Osteoblast (primary cell): Measurements from ENCODE around the gene SEMG1. TPM values are rescaled to one million over a fixed set of nuclear protein-coding genes. Genes with fewer than 3 reads are reported as not detected.
A peak's percentile ranks its signal among the peaks of the same experiment; 100 is the strongest.

Experiments
- DNase-seq: peaks from one replicate; pipeline ENCODE4 v3.0.0; 2011; ENCODE audit warnings: low spot score, mixed read lengths; ENCODE audit not compliant: insufficient read length; ENCODE audit errors: missing footprints
- H2AFZ ChIP-seq: 2 replicates; pipeline ENCODE4 v1.6.0; 2011; ENCODE audit warnings: mild to moderate bottlenecking, low read length
- H3K27ac ChIP-seq: 2 replicates; pipeline ENCODE4 v1.5.1; 2011; ENCODE audit warnings: mild to moderate bottlenecking, low read depth, low read length, moderate library complexity
- H3K27me3 ChIP-seq: 2 replicates; pipeline ENCODE4 v1.6.0; 2012; ENCODE audit warnings: mild to moderate bottlenecking, control low read depth, inconsistent platforms, low read length, moderate library complexity; ENCODE audit not compliant: insufficient read depth
- H3K36me3 ChIP-seq: 2 replicates; pipeline ENCODE4 v1.5.1; 2011; ENCODE audit warnings: mild to moderate bottlenecking, low read length, control low read depth, moderate library complexity; ENCODE audit not compliant: insufficient read depth
- H3K4me1 ChIP-seq: 2 replicates; pipeline ENCODE4 v1.5.1; 2011; ENCODE audit warnings: mild to moderate bottlenecking, low read length, control low read depth, moderate library complexity; ENCODE audit not compliant: insufficient read depth
- H3K4me2 ChIP-seq: 2 replicates; pipeline ENCODE4 v1.6.0; 2011; ENCODE audit warnings: mild to moderate bottlenecking, low read length; ENCODE audit not compliant: insufficient read depth
- H3K4me3 ChIP-seq: fragments of 200-600 bp; sonication (generic); 3 replicates; pipeline ENCODE4 v1.5.1; 2012; ENCODE audit warnings: mild to moderate bottlenecking, low read length, inconsistent platforms; ENCODE audit not compliant: insufficient read depth
- H3K79me2 ChIP-seq: 2 replicates; pipeline ENCODE4 v1.6.0; 2012; ENCODE audit warnings: mild to moderate bottlenecking, low read length, control low read depth, inconsistent platforms; ENCODE audit not compliant: insufficient read depth
- H3K9me3 ChIP-seq: 2 replicates; pipeline ENCODE4 v1.5.1; 2011; ENCODE audit warnings: low read depth, low read length, control low read depth
- H4K20me1 ChIP-seq: 2 replicates; pipeline ENCODE4 v1.6.0; 2012; ENCODE audit warnings: mild to moderate bottlenecking, low read length, control low read depth; ENCODE audit not compliant: insufficient read depth
- total RNA-seq: library from RNA; depleted of rRNA; stranded (reverse); fragments of >200 nt; gene quantifications from 2 replicates; pipeline ENCODE4 v1.2.3, GENCODE V29; 2012
- TF ChIP-seq, protein P1 (sequence below): IDR thresholded peaks from 2 replicates; pipeline ENCODE4 v1.5.1; 2011; ENCODE audit warnings: mild to moderate bottlenecking, low read depth, low read length, moderate library complexity; ENCODE audit errors: extremely low read depth

The SEMG1 gene
- total RNA-seq, 1 donor = not detected

- no peaks in the 10 kb centered on the region for H3K79me2 ChIP-seq
- TF ChIP-seq, protein P1, sequence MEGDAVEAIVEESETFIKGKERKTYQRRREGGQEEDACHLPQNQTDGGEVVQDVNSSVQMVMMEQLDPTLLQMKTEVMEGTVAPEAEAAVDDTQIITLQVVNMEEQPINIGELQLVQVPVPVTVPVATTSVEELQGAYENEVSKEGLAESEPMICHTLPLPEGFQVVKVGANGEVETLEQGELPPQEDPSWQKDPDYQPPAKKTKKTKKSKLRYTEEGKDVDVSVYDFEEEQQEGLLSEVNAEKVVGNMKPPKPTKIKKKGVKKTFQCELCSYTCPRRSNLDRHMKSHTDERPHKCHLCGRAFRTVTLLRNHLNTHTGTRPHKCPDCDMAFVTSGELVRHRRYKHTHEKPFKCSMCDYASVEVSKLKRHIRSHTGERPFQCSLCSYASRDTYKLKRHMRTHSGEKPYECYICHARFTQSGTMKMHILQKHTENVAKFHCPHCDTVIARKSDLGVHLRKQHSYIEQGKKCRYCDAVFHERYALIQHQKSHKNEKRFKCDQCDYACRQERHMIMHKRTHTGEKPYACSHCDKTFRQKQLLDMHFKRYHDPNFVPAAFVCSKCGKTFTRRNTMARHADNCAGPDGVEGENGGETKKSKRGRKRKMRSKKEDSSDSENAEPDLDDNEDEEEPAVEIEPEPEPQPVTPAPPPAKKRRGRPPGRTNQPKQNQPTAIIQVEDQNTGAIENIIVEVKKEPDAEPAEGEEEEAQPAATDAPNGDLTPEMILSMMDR = no peak
- no peaks in the 10 kb centered on the region for H4K20me1 ChIP-seq
- H3K36me3 ChIP-seq = no peaks in the 10 kb centered on the region
- no peak within 1 kb of the TSS for H3K4me3 ChIP-seq
- H3K4me1 ChIP-seq = peaks cover 5% of the 10 kb centered on the region
- no peak within 1 kb of the TSS for H3K4me2 ChIP-seq
- H2AFZ ChIP-seq = peak within 1 kb of the TSS; percentile 31
- peaks cover 15% of the 10 kb centered on the region for H3K27me3 ChIP-seq
- H3K9me3 ChIP-seq = no peaks in the 10 kb centered on the region
- peak; percentile 30 for DNase-seq
- no peak within 1 kb of the TSS for H3K27ac ChIP-seq
Measured at GRCh38 chr20:45254383-45255262, 47.8 kb downstream of the SEMG1 start, which contains the start of gene SLPI. Gene SLPI, minus strand, starts transcription at chr20:45254564. Its CDS starts 21 bp downstream, at chr20:45254543.

DNA sequence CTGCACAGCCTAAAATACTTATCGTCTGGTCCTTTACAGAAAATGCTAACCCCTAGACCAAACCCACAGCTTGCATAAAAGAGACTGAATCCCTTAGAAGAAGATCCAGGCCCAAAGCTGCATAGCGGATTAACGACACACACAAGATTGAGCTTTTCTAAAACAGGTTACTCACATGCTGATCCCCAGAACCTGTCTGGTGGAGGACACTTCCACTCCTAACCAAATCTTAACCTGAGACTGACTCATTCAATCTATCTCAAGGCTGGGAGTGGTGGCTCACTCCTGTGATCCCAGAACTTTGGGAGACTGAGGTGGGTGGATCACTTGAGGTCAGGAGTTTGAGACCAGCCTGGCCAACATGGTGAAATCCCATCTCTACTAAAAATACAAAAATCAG lies 50.3 kb downstream of the SEMG1 start:
- no peak overlapping the region for H3K27ac ChIP-seq
- H2AFZ ChIP-seq = no peak overlapping the region
- H3K79me2 ChIP-seq = no peaks in the 10 kb centered on the region
- no peaks in the 10 kb centered on the region for H3K9me3 ChIP-seq
- TF ChIP-seq, protein P1 = no peak
- H3K27me3 ChIP-seq = peaks cover 29% of the 10 kb centered on the region
- no peak overlapping the region for H3K4me3 ChIP-seq
- H3K4me2 ChIP-seq = no peak overlapping the region
- DNase-seq = no peak
- no peaks in the 10 kb centered on the region for H3K36me3 ChIP-seq
- peaks cover 5% of the 10 kb centered on the region for H3K4me1 ChIP-seq
- no peaks in the 10 kb centered on the region for H4K20me1 ChIP-seq

- DNase-seq = no peak
- TF ChIP-seq, protein P1 = no peak
- Histone ChIP-seq H2AFZ (no peak overlapping the region), H3K79me2 (no peaks in the 10 kb centered on the region), H3K9me3 (no peaks in the 10 kb centered on the region), H3K27me3 (peaks cover 30% of the 10 kb centered on the region), H3K27ac (no peak overlapping the region), H3K4me3 (no peak overlapping the region), H3K4me2 (no peak overlapping the region), H4K20me1 (no peaks in the 10 kb centered on the region), H3K36me3 (no peaks in the 10 kb centered on the region), H3K4me1 (peaks cover 5% of the 10 kb centered on the region)
Measured at GRCh38 chr20:45257711-45258110, 50.9 kb downstream of the SEMG1 start.

DNA sequence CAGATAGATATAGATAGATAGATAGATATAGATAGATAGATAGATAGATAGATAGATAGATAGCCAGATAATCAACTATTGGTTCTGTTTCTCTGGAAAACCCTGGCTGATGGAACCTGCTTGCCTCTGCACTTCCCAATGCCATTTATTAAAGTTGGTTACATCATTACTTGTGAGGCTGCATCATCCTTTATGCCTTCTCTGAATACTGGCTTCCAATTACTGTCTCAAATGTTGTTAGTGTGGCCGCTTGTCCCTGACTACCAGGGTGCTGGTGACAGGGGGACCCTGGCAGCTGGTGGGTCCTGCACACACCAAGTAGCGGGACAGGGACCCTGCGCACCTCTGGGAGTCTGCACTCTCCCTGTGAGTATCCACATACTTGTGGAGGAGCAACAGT lies 51.4 kb downstream of the SEMG1 start:
- Histone ChIP-seq H2AFZ (no peak overlapping the region), H3K27ac (no peak overlapping the region), H3K79me2 (no peaks in the 10 kb centered on the region), H3K36me3 (no peaks in the 10 kb centered on the region), H3K4me1 (peaks cover 5% of the 10 kb centered on the region), H3K4me2 (no peak overlapping the region), H3K4me3 (no peak overlapping the region), H3K27me3 (peaks cover 27% of the 10 kb centered on the region), H4K20me1 (no peaks in the 10 kb centered on the region), H3K9me3 (no peaks in the 10 kb centered on the region)
- TF ChIP-seq, protein P1 = no peak
- DNase-seq = no peak
